CD4-positive, alpha-beta memory T cell (primary cell): ENCODE data around the gene ZHX3. TPM values are rescaled to one million over a fixed set of nuclear protein-coding genes. Genes with fewer than 3 reads are reported as not detected.

Experiments used
- CTCF ChIA-PET: fragments of 350-600 bp; sonication (Branson Sonifier 250); formaldehyde crosslinking; loops from one replicate; lab custom pipeline; 2021; ENCODE audit warnings: inconsistent platforms; ENCODE audit not compliant: partially characterized antibody; lab: Charles Lee
- POLR2A ChIA-PET: fragments of 350-600 bp; sonication (Branson Sonifier 250); formaldehyde crosslinking; loops from one replicate; lab custom pipeline; 2021; ENCODE audit not compliant: partially characterized antibody; lab: Charles Lee
- DNase-seq, 5 donors: peaks; one replicate each; pipeline versions ENCODE4 v3.0.0 to v3.0.0-alpha.2; 2020 to 2022; ENCODE audit warnings: mixed read lengths in 1 of 5
- H3K27ac ChIP-seq: one replicate; pipeline ENCODE4 v1.7.0; 2013; ENCODE audit warnings: low read depth, low read length
- H3K27me3 ChIP-seq: 2 replicates; pipeline ENCODE4 v1.7.0; 2013; ENCODE audit warnings: mild to moderate bottlenecking, low read length, moderate library complexity; ENCODE audit not compliant: insufficient read depth
- H3K36me3 ChIP-seq: 2 replicates; pipeline ENCODE4 v1.7.0; 2013; ENCODE audit warnings: mild to moderate bottlenecking, low read length, moderate library complexity; ENCODE audit not compliant: insufficient read depth
- H3K4me1 ChIP-seq: 2 replicates; pipeline ENCODE4 v1.7.0; 2013; ENCODE audit warnings: mild to moderate bottlenecking, low read length, moderate library complexity; ENCODE audit not compliant: insufficient read depth
- H3K4me3 ChIP-seq, 2 donors: one replicate each; pipeline ENCODE4 v1.7.0; 2013; ENCODE audit warnings: low read length in 2 of 2, mild to moderate bottlenecking in 1 of 2
- H3K9me3 ChIP-seq, 2 donors: one replicate each; pipeline ENCODE4 v1.7.0; 2013; ENCODE audit warnings: low read length in 2 of 2, control low read depth in 1 of 2; ENCODE audit not compliant: control insufficient read depth in 1 of 2
- H3K27ac Mint-ChIP-seq, 7 donors: one replicate each; pipeline ENCODE4 v1.8.0; 2020 to 2021; ENCODE audit warnings: mixed read lengths in 7 of 7, mild to moderate bottlenecking in 6 of 7, inconsistent platforms in 3 of 7, moderate library complexity in 3 of 7
- H3K27me3 Mint-ChIP-seq, 2 donors: one replicate each; pipeline ENCODE4 v1.8.0; 2020 to 2021; ENCODE audit warnings: mixed read lengths in 2 of 2
- H3K36me3 Mint-ChIP-seq, 2 donors: one replicate each; pipeline ENCODE4 v1.8.0; 2020 to 2021; ENCODE audit warnings: mixed read lengths in 2 of 2, inconsistent platforms in 1 of 2, mild to moderate bottlenecking in 1 of 2
- H3K4me1 Mint-ChIP-seq, 4 donors: one replicate each; pipeline ENCODE4 v1.8.0; 2020 to 2021; ENCODE audit warnings: mixed read lengths in 4 of 4, mild to moderate bottlenecking in 1 of 4
- H3K4me3 Mint-ChIP-seq, 8 donors: one replicate each; pipeline ENCODE4 v1.8.0; 2020 to 2021; ENCODE audit warnings: mixed read lengths in 8 of 8, mild to moderate bottlenecking in 7 of 8, moderate library complexity in 6 of 8, inconsistent platforms in 3 of 8
- H3K9me3 Mint-ChIP-seq, 8 donors: one replicate each; pipeline ENCODE4 v1.8.0; 2020 to 2021; ENCODE audit warnings: mixed read lengths in 8 of 8, mild to moderate bottlenecking in 5 of 8, inconsistent platforms in 3 of 8, moderate library complexity in 1 of 8
- intact Hi-C: fragments of 100-400 bp; cut with micrococcal nuclease; formaldehyde crosslinking; loops from one replicate; pipeline ENCODE4 v1.15.1; 2023
- polyA plus RNA-seq, 2 donors: library from polyadenylated mRNA; unstranded; fragments of 300-500 nt; fragmentation: Illumina TruSeq; gene quantifications; one replicate each; pipeline ENCODE4 v1.2.3, GENCODE V29; 2021
- total RNA-seq, 2 experiments: library from RNA; stranded (reverse); gene quantifications; one replicate each; pipeline ENCODE4 v1.2.3, GENCODE V29; 2021

The ZHX3 gene
- total and polyA plus RNA-seq, 4 experiments from 2014 or later: 2.4 to 6.3 (median 5.5) TPM

DNA sequence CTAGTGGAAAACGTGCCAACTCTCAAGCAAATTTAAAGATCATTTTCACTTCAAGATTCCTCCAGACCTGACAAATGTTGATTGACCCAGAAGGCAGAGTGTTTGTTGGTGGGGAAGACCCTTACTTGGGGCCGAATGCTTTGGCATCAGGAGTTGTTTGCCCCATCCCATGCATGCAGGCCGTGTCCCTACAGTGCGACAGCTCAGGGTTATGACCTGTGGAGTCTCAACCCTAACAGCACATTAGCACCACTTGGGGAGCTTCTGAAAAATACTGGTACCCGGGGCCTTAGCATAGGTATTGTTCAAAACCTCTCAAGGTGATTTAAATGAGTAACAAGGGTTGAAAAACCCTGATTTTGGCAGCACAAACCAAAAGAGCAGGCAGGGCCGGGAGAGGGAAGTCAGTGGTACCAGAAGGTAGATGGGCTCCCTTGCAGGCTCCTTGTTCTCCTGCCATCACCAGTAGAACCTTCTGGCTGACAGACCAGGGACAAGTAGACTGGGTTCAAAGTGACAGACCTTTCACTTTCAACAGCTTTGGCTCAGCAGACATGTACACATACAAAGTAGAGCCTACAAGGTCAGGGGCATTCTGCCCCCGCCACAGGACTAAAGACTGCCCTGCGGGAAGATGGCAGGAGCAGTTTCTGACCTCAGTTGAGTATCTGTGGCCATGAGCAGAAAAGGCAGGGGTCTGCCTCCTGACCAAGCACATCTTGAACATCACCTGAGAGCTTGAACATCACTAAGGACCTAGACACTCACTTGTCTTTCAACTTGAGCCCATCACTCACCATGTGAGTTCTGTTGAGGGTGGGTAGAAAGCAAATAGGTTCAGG, 140.6 kb downstream of the ZHX3 start:
- CTCF ChIA-PET: interaction anchor here (1.1 kb wide), 1 partner anchor 42 kb away, joined by 4 read pairs; no protein-coding TSS in a partner anchor

DNA sequence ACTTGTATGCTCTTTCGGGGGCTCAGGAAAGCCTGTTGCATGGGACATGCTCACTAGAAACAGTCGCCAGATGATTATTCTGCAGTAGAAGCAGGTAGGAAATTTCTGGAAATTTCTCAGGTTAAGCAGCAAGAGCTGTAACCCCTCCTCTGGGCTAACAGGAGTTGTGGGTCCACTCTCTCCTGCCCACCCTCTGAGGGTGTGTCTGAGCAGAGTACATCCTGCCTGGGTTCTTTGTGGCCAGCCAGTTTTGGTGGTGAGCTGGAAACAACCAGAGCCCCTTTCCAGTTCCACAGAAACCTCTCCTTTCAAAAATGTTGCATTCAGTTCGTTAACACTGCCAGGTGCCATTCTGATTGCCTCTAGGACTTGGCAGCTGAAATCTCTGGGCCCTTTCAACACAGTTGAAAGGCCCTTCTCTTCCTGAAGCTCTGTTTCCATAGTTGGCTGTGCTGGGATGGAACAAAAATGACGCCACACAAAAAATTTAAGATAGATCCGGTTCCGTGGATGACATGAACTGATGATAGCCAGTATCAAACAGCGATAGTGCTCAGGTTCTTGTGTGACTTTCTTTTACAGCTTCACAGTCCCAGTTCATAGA, 141.7 kb downstream of the ZHX3 start:
- no peak overlapping the region for H3K27ac ChIP-seq
- no peak overlapping the region for H3K4me3 ChIP-seq
- Mint-ChIP-seq H3K4me3 (no peak overlapping the region), H3K4me1 (peaks cover 2 to 21% (median 4%) of the 10 kb centered on the region in 4 donors), H3K9me3 (no peaks in the 10 kb centered on the region), H3K27me3 (no peaks in the 10 kb centered on the region), H3K27ac (peak overlapping the region in 6 of 7 donors; percentile 0 to 80 (median 60)), H3K36me3 (peaks cover 28 to 63% of the 10 kb centered on the region in 2 donors)
- peaks cover 53% of the 10 kb centered on the region for H3K36me3 ChIP-seq
- no peaks in the 10 kb centered on the region for H3K27me3 ChIP-seq
- H3K4me1 ChIP-seq: no peaks in the 10 kb centered on the region
- DNase-seq: no peak
- POLR2A ChIA-PET: interaction anchor here (1.5 kb wide), 1 partner anchor 18 kb away, joined by 4 read pairs; no protein-coding TSS in a partner anchor
- H3K9me3 ChIP-seq: no peaks in the 10 kb centered on the region
- intact Hi-C loops: no loop called here
- CTCF ChIA-PET: interaction anchor here (0.9 to 1.6 kb wide), 3 partner anchors 40 to 162 kb away, joined by 3 to 4 read pairs (median 4); no protein-coding TSS in a partner anchor

More for the DNA sequence above, 140.6 kb downstream of the ZHX3 start:
- Mint-ChIP-seq H3K27ac (peak overlapping the region in 6 of 7 donors; percentile 2 to 83 (median 67)), H3K27me3 (no peaks in the 10 kb centered on the region), H3K9me3 (no peaks in the 10 kb centered on the region), H3K36me3 (peaks cover 18 to 53% of the 10 kb centered on the region in 2 donors), H3K4me3 (no peak overlapping the region), H3K4me1 (peaks cover 2 to 17% (median 5%) of the 10 kb centered on the region in 4 donors)
- POLR2A ChIA-PET: no interaction called here
- Histone ChIP-seq H3K4me3 (no peak overlapping the region), H3K27me3 (no peaks in the 10 kb centered on the region), H3K27ac (no peak overlapping the region), H3K9me3 (no peaks in the 10 kb centered on the region), H3K4me1 (no peaks in the 10 kb centered on the region), H3K36me3 (peaks cover 43% of the 10 kb centered on the region)
- intact Hi-C loops: no loop called here
- DNase-seq: no peak

DNA sequence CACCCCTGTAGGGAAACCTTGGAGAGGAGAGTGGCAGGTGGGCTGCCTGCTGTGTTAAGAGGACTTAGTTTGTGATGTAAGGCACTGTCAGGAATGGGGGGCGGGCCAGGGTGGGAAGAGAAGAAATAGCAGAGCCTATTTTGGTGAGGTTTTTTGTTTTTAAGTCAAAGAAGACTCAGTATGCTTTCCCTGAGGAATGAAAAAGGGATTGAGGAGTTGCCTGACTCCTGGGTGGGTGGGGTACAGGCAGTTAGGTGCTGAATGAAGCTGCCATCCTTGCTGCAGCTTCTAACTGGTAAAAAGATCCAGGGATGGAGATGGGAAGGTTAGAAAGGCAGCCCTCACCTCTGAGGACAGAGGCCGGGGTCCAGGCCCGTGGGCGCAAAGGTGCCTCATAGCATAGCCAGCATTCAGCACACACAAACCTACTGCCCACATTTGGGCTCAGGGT, 142.3 kb downstream of the ZHX3 start:
- Mint-ChIP-seq H3K36me3 (peaks cover 34 to 69% of the 10 kb centered on the region in 2 donors), H3K4me3 (no peak overlapping the region), H3K27me3 (no peaks in the 10 kb centered on the region), H3K27ac (peak overlapping the region in 4 of 7 donors; percentile 29 to 75 (median 55)), H3K4me1 (peaks cover 0 to 27% (median 10%) of the 10 kb centered on the region in 4 donors), H3K9me3 (no peaks in the 10 kb centered on the region)
- intact Hi-C loops: no loop called here
- Histone ChIP-seq H3K4me3 (no peak overlapping the region), H3K27ac (no peak overlapping the region), H3K36me3 (peaks cover 59% of the 10 kb centered on the region), H3K27me3 (no peaks in the 10 kb centered on the region), H3K9me3 (no peaks in the 10 kb centered on the region), H3K4me1 (no peaks in the 10 kb centered on the region)
- no peak for DNase-seq
- CTCF ChIA-PET: interaction anchor here (0.9 to 1.6 kb wide), 4 partner anchors 25 to 165 kb away, joined by 3 to 4 read pairs (median 4); partner anchors contain the start of gene LPIN3
- POLR2A ChIA-PET: interaction anchor here (1.5 kb wide), 1 partner anchor 17 kb away, joined by 4 read pairs; no protein-coding TSS in a partner anchor

DNA sequence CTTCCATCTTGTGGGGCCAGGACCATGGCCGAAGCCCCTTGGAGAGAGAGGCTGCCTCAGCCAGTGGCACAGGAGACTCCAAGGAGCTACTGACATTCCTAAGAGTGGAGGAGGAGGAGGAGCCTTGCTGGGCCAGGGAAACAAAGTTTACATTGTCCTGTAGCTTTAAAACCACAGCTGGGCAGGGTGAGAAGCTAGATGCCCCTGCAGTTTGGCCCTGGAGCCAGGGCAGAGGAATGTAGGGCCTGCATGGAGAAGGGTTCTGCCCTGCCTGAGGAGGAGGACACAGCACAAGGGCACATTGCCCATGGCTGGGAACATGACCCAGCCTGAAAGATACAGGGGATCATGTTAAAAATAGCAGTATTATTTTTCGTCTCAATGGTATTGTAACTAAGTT, 142.7 kb downstream of the ZHX3 start:
- ChIA-PET CTCF (interaction anchor here (0.9 to 1.6 kb wide), 5 partner anchors 24 to 166 kb away, joined by 3 to 4 read pairs (median 3); partner anchors contain the start of gene LPIN3), POLR2A (interaction anchor here (1.5 kb wide), 1 partner anchor 17 kb away, joined by 4 read pairs; no protein-coding TSS in a partner anchor)
- DNase-seq: no peak
- Mint-ChIP-seq H3K36me3 (peaks cover 37 to 73% of the 10 kb centered on the region in 2 donors), H3K9me3 (no peaks in the 10 kb centered on the region), H3K4me1 (peaks cover 0 to 29% (median 11%) of the 10 kb centered on the region in 4 donors), H3K27me3 (no peaks in the 10 kb centered on the region), H3K4me3 (no peak overlapping the region), H3K27ac (peak overlapping the region in 6 of 7 donors; percentile 12 to 82 (median 51))
- Histone ChIP-seq H3K4me3 (no peak overlapping the region), H3K27me3 (no peaks in the 10 kb centered on the region), H3K27ac (no peak overlapping the region), H3K9me3 (no peaks in the 10 kb centered on the region), H3K36me3 (peaks cover 63% of the 10 kb centered on the region), H3K4me1 (no peaks in the 10 kb centered on the region)
- intact Hi-C loops: no loop called here

DNA sequence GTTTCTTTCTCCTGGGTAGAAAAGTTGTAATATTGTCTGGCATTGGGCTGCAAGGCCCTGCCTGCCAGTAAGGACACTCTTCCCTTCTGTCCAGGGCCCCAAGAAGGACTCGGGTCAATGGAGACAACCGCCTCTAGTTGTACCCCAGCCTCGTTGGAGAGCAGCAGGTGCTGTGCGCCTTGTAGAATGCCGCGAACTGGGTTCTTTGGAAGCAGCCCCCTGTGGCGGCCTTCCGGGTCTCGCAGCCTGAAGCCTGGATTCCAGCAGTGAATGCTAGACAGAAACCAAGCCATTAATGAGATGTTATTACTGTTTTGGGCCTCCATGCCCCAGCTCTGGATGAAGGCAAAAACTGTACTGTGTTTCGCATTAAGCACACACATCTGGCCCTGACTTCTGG, 143.2 kb downstream of the ZHX3 start:
- Mint-ChIP-seq H3K9me3 (no peaks in the 10 kb centered on the region), H3K27me3 (no peaks in the 10 kb centered on the region), H3K4me3 (no peak overlapping the region), H3K4me1 (peaks cover 0 to 29% (median 13%) of the 10 kb centered on the region in 4 donors), H3K36me3 (peaks cover 37 to 77% of the 10 kb centered on the region in 2 donors), H3K27ac (peak overlapping the region in 5 of 7 donors; percentile 12 to 82 (median 54))
- H3K27ac ChIP-seq: no peak overlapping the region
- ChIA-PET POLR2A (no interaction called here), CTCF (interaction anchor here (0.9 to 1.5 kb wide), 3 partner anchors 24 to 166 kb away, joined by 3 to 4 read pairs (median 3); partner anchors contain the start of gene LPIN3)
- no peaks in the 10 kb centered on the region for H3K4me1 ChIP-seq
- no peak overlapping the region for H3K4me3 ChIP-seq
- intact Hi-C loops: no loop called here
- no peaks in the 10 kb centered on the region for H3K9me3 ChIP-seq
- no peaks in the 10 kb centered on the region for H3K27me3 ChIP-seq
- no peak for DNase-seq
- peaks cover 67% of the 10 kb centered on the region for H3K36me3 ChIP-seq

DNA sequence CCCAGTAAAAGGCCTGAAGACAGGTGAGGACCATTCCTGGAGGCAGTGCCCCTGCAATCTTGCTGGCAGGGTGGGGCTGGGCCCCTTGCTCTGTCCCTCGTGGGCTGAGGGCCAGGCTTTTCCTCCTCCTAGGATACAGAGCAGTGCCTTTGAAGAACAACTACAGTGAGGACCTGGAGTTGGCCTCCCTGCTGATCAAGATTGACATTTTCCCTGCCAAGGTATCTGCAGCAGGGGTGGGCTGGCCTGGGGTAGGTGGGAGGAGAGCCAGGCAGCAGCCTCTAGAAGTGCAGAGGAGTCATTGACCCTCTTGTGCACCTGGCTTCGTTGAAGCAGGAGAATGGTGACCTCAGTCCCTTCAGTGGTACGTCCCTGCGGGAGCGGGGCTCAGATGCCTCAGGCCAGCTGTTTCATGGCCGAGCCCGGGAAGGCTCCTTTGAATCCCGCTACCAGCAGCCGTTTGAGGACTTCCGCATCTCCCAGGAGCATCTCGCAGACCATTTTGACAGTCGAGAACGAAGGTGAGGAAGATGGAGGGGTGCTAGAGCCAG, 143.7 kb downstream of the ZHX3 start:
- no peaks in the 10 kb centered on the region for H3K27me3 ChIP-seq
- no peaks in the 10 kb centered on the region for H3K9me3 ChIP-seq
- ChIA-PET POLR2A (interaction anchor here (1.4 to 8.8 kb wide), 3 partner anchors 16 to 39 kb away, joined by 5 to 70 read pairs (median 22); partner anchors contain the start of gene PLCG1), CTCF (interaction anchor here (0.6 to 3.9 kb wide), 17 partner anchors 9 to 205 kb away, joined by 3 to 69 read pairs (median 7); partner anchors contain the start of genes LPIN3 and PLCG1)
- no peaks in the 10 kb centered on the region for H3K4me1 ChIP-seq
- H3K36me3 ChIP-seq: peaks cover 72% of the 10 kb centered on the region
- no peak overlapping the region for H3K27ac ChIP-seq
- DNase-seq: no peak
- Mint-ChIP-seq H3K4me1 (peaks cover 0 to 29% (median 13%) of the 10 kb centered on the region in 4 donors), H3K9me3 (no peaks in the 10 kb centered on the region), H3K4me3 (no peak overlapping the region), H3K27ac (peak overlapping the region in 6 of 7 donors; percentile 29 to 68 (median 56)), H3K27me3 (no peaks in the 10 kb centered on the region), H3K36me3 (peaks cover 37 to 82% of the 10 kb centered on the region in 2 donors)
- intact Hi-C loops: loop anchor here (1.0 kb wide), 3 partner anchors 39 to 166 kb away; partner anchors contain the start of gene LPIN3
- no peak overlapping the region for H3K4me3 ChIP-seq
